PFSK-1 (cell line): ENCODE data around the gene PHACTR1.

Source experiments
- FOXP2 ChIP-seq: optimal IDR thresholded peaks from 2 replicates; pipeline ENCODE3; 2011; ENCODE audit warnings: borderline replicate concordance, control low read depth, inconsistent platforms; ENCODE audit not compliant: insufficient read depth; ENCODE audit errors: extremely low read length, extremely low read depth
- POLR2AphosphoS5 ChIP-seq: IDR thresholded peaks from 2 replicates; pipeline ENCODE4 v1.6.1; 2012; ENCODE audit warnings: low read depth, mild to moderate bottlenecking, control low read depth, low read length, moderate library complexity
- SIN3A ChIP-seq: IDR thresholded peaks from 2 replicates; pipeline ENCODE4 v1.6.1; 2012; ENCODE audit warnings: mild to moderate bottlenecking, low read length, moderate library complexity, borderline replicate concordance; ENCODE audit not compliant: insufficient read depth
- TAF1 ChIP-seq: IDR thresholded peaks from 2 replicates; pipeline ENCODE4 v1.6.1; 2012; ENCODE audit warnings: low read length, control low read depth, borderline replicate concordance; ENCODE audit not compliant: insufficient read depth
- TF ChIP-seq, protein P1 (sequence below), 2 experiments: IDR thresholded peaks; 2 replicates each; pipeline versions ENCODE4 v1.6.1 to v1.8.0; 2011 to 2012; ENCODE audit warnings: low read depth in 2 of 2, low read length in 2 of 2, control low read depth in 1 of 2, inconsistent platforms in 1 of 2, mild to moderate bottlenecking in 1 of 2, moderate library complexity in 1 of 2; ENCODE audit not compliant: insufficient read depth in 1 of 2

DNA sequence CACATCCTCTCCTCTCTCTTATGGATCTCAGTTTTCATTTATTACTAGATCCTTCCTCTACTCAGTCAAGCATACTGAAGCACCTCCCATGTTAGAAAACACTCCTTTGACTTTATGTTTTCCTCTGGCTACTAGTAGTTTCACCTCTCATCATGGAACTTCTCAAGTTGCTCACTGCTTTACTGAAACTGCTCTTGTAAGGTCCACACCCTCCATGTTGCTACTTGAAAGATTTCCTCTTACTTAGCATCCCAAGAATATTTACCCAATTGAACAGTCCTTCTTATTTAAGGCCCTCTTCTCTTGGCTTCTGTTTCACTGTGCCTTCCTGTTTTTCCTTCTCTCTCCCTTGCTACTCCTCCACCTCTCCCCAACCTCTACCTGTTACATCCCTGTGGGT is 381.4 kb downstream of the PHACTR1 start:
- TF ChIP-seq, protein P1, sequence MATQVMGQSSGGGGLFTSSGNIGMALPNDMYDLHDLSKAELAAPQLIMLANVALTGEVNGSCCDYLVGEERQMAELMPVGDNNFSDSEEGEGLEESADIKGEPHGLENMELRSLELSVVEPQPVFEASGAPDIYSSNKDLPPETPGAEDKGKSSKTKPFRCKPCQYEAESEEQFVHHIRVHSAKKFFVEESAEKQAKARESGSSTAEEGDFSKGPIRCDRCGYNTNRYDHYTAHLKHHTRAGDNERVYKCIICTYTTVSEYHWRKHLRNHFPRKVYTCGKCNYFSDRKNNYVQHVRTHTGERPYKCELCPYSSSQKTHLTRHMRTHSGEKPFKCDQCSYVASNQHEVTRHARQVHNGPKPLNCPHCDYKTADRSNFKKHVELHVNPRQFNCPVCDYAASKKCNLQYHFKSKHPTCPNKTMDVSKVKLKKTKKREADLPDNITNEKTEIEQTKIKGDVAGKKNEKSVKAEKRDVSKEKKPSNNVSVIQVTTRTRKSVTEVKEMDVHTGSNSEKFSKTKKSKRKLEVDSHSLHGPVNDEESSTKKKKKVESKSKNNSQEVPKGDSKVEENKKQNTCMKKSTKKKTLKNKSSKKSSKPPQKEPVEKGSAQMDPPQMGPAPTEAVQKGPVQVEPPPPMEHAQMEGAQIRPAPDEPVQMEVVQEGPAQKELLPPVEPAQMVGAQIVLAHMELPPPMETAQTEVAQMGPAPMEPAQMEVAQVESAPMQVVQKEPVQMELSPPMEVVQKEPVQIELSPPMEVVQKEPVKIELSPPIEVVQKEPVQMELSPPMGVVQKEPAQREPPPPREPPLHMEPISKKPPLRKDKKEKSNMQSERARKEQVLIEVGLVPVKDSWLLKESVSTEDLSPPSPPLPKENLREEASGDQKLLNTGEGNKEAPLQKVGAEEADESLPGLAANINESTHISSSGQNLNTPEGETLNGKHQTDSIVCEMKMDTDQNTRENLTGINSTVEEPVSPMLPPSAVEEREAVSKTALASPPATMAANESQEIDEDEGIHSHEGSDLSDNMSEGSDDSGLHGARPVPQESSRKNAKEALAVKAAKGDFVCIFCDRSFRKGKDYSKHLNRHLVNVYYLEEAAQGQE (IDR thresholded peaks at IDR 0.05; ENCODE audit: insufficient read depth in 1 of 2, low read depth in 2 of 2, low read length in 2 of 2), result no peak
- TF ChIP-seq POLR2AphosphoS5, result no peak
- TF ChIP-seq TAF1, result no peak
- TF ChIP-seq SIN3A, result no peak
- no peak for TF ChIP-seq FOXP2
